Activated naive CD4-positive, alpha-beta T cell treated with anti-CD3 and anti-CD28 coated beads for 36 hours (primary cell): ENCODE measurements around the gene CERS6. TPM values are rescaled to one million over a fixed set of nuclear protein-coding genes. Genes with fewer than 3 reads are reported as not detected.

Experiments used
- CTCF ChIA-PET: fragments of 350-600 bp; sonication (Branson Sonifier 250); formaldehyde crosslinking; loops from one replicate; lab custom pipeline; 2021; ENCODE audit warnings: antibody characterized with exemption; lab: Charles Lee
- DNase-seq: peaks from one replicate; pipeline ENCODE4 v3.0.0-alpha.2; 2020
- H3K27ac Mint-ChIP-seq: one replicate; pipeline ENCODE4 v1.8.0; 2021; ENCODE audit warnings: mild to moderate bottlenecking, mixed read lengths
- H3K27me3 Mint-ChIP-seq: one replicate; pipeline ENCODE4 v1.8.0; 2021; ENCODE audit warnings: low read depth, mixed read lengths
- H3K36me3 Mint-ChIP-seq: one replicate; pipeline ENCODE4 v1.8.0; 2021; ENCODE audit warnings: low read depth, mixed read lengths
- H3K4me1 Mint-ChIP-seq: one replicate; pipeline ENCODE4 v1.8.0; 2021; ENCODE audit warnings: low read depth, mixed read lengths
- H3K4me3 Mint-ChIP-seq: one replicate; pipeline ENCODE4 v1.8.0; 2021; ENCODE audit warnings: mild to moderate bottlenecking, moderate library complexity, mixed read lengths
- H3K9me3 Mint-ChIP-seq: one replicate; pipeline ENCODE4 v1.8.0; 2021; ENCODE audit warnings: mixed read lengths
- intact Hi-C: fragments of 100-400 bp; cut with micrococcal nuclease; formaldehyde crosslinking; loops from one replicate; pipeline ENCODE4 v1.15.1; 2023
- total RNA-seq, 2 experiments: library from RNA; stranded (reverse); gene quantifications; one replicate each; pipeline ENCODE4 v1.2.3, GENCODE V29; 2021

The CERS6 gene
- total RNA-seq, 2 experiments from 2014 or later, result 9.7 to 10.0 TPM

DNA sequence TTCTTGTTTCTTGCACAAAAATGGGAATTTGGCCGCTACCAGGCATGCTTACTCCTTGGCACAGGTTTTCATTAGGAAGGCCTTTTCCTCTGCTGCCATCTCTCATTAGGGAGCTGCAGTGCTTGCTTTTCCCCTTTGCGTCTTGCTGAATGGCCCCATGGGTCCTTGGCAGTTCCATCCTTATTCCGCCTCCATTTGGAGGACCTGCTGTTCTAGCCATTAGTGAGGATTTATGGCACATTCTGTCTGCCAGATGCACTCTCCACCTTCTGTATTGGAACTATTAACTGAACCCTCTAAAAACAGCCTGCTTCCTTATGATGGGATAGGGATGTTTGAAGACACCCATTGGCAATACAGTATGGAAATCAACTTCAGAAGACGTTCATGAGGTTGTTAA, 242.9 kb downstream of the CERS6 start:
- CTCF ChIA-PET, result no interaction called here
- intact Hi-C loops, result no loop called here
- Mint-ChIP-seq H3K27ac (no peak overlapping the region), H3K4me1 (no peaks in the 10 kb centered on the region), H3K36me3 (peaks cover 28% of the 10 kb centered on the region), H3K27me3 (no peaks in the 10 kb centered on the region), H3K4me3 (no peak overlapping the region), H3K9me3 (no peaks in the 10 kb centered on the region)
- DNase-seq, result no peak

- Mint-ChIP-seq H3K36me3 (peaks cover 27% of the 10 kb centered on the region), H3K27ac (no peak overlapping the region), H3K4me1 (no peaks in the 10 kb centered on the region), H3K9me3 (no peaks in the 10 kb centered on the region), H3K4me3 (no peak overlapping the region), H3K27me3 (no peaks in the 10 kb centered on the region)
- intact Hi-C loops, result loop anchor here (5.0 kb wide), 1 partner anchor 563 kb away; no protein-coding TSS in a partner anchor
- DNase-seq, result no peak
- CTCF ChIA-PET, result interaction anchor here (0.6 kb wide), 1 partner anchor 501 kb away, joined by 5 read pairs; no protein-coding TSS in a partner anchor
Observed at GRCh38 chr2:168699844-168700417, 243.9 kb downstream of the CERS6 start.

GRCh38 chr2:168700615-168701245, 244.7 kb downstream of the CERS6 start:
- no peaks in the 10 kb centered on the region for H3K9me3 Mint-ChIP-seq
- H3K36me3 Mint-ChIP-seq, result peaks cover 21% of the 10 kb centered on the region
- CTCF ChIA-PET, result no interaction called here
- no peak for DNase-seq
- H3K4me1 Mint-ChIP-seq, result no peaks in the 10 kb centered on the region
- H3K27ac Mint-ChIP-seq, result no peak overlapping the region
- intact Hi-C loops, result loop anchor here (5.0 kb wide), 1 partner anchor 563 kb away; no protein-coding TSS in a partner anchor
- H3K4me3 Mint-ChIP-seq, result no peak overlapping the region
- no peaks in the 10 kb centered on the region for H3K27me3 Mint-ChIP-seq

DNA sequence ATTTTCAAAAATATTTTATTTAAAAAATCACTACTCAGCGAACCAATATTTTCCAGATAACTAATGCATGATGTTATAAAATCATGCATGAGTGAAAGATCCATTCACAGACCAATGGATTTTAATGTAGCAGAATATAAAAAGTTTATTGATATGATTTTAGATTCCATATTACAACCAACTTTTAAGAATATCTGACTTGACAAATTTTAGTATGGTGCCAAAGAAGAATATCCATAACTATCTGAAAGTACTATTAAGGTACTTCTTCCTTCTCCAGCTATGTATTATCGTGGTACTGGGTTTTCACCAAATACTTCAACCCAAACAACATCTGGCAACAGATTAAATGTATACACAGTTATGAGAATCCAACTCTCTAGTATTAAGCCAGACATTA, 246.5 kb downstream of the CERS6 start:
- no peak for DNase-seq
- Mint-ChIP-seq H3K4me3 (no peak overlapping the region), H3K4me1 (no peaks in the 10 kb centered on the region), H3K9me3 (no peaks in the 10 kb centered on the region), H3K27me3 (no peaks in the 10 kb centered on the region), H3K27ac (no peak overlapping the region), H3K36me3 (peaks cover 9% of the 10 kb centered on the region)
- intact Hi-C loops, result loop anchor here (5.0 kb wide), 1 partner anchor 565 kb away; no protein-coding TSS in a partner anchor
- CTCF ChIA-PET, result interaction anchor here (0.6 kb wide), 1 partner anchor 355 kb away, joined by 4 read pairs; no protein-coding TSS in a partner anchor

DNA sequence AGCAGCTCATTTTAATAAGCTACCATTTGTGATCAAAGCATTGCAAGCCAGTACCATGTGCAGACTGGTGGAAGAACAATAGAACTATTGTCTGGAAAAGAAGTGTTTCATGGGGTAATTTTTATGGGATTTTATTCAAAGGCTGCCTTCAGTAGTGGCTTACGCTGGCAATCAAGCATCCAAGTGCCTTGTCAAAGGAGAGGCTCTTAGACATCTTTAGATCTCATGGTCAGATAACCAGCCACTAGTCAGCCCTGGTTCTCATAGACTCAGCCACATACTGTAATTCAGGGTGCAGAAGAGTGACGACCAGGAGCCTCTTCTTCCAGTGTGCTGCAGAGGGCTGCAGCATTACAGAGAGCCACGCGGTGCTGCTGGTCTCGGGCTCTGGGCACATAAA, 247.9 kb downstream of the CERS6 start:
- Mint-ChIP-seq H3K4me1 (no peaks in the 10 kb centered on the region), H3K36me3 (peaks cover under 1% of the 10 kb centered on the region), H3K4me3 (no peak overlapping the region), H3K27ac (no peak overlapping the region), H3K9me3 (no peaks in the 10 kb centered on the region), H3K27me3 (no peaks in the 10 kb centered on the region)
- CTCF ChIA-PET, result interaction anchor here (1.4 kb wide), 1 partner anchor 357 kb away, joined by 4 read pairs; no protein-coding TSS in a partner anchor
- intact Hi-C loops, result loop anchor here (5.0 kb wide), 1 partner anchor 567 kb away; no protein-coding TSS in a partner anchor
- no peak for DNase-seq

- DNase-seq, result no peak
- intact Hi-C loops, result loop anchor here (1.0 kb wide), 1 partner anchor 360 kb away; no protein-coding TSS in a partner anchor
- CTCF ChIA-PET, result interaction anchor here (0.6 to 1.8 kb wide), 17 partner anchors 14 to 1316 kb away, joined by 3 to 12 read pairs (median 4); no protein-coding TSS in a partner anchor
- no peaks in the 10 kb centered on the region for H3K27me3 Mint-ChIP-seq
- no peaks in the 10 kb centered on the region for H3K9me3 Mint-ChIP-seq
- H3K4me1 Mint-ChIP-seq, result no peaks in the 10 kb centered on the region
- no peak overlapping the region for H3K27ac Mint-ChIP-seq
- H3K4me3 Mint-ChIP-seq, result no peak overlapping the region
- H3K36me3 Mint-ChIP-seq, result no peaks in the 10 kb centered on the region
Observed at GRCh38 chr2:168705534-168706470, 249.7 kb downstream of the CERS6 start.

DNA sequence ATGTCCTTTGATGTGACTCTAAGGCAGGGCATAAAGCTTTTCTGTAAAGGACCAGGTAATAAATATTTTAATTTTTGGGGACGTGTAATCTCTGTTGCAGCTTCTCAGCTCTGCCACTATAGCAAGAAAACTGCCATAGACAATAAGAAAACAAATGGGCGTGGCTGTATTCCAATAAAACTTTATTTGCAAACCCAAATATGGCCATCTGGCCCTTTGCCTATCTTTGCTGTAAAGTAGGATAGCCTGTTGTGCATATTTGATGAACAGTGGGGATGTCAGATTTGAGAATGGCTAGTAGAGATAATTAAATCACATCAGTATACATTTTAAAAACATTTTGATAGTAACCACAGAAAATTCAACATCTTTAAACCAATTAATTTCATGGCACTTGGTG, 250.7 kb downstream of the CERS6 start:
- Mint-ChIP-seq H3K4me1 (no peaks in the 10 kb centered on the region), H3K36me3 (no peaks in the 10 kb centered on the region), H3K9me3 (no peaks in the 10 kb centered on the region), H3K4me3 (no peak overlapping the region), H3K27me3 (no peaks in the 10 kb centered on the region), H3K27ac (no peak overlapping the region)
- CTCF ChIA-PET, result interaction anchor here (0.6 to 1.8 kb wide), 8 partner anchors 34 to 586 kb away, joined by 3 to 12 read pairs (median 4); no protein-coding TSS in a partner anchor
- intact Hi-C loops, result no loop called here
- no peak for DNase-seq

- Mint-ChIP-seq H3K4me3 (no peak overlapping the region), H3K27me3 (no peaks in the 10 kb centered on the region), H3K27ac (no peak overlapping the region), H3K4me1 (no peaks in the 10 kb centered on the region), H3K9me3 (no peaks in the 10 kb centered on the region), H3K36me3 (no peaks in the 10 kb centered on the region)
- DNase-seq, result no peak
- intact Hi-C loops, result no loop called here
- CTCF ChIA-PET, result interaction anchor here (0.8 to 1.4 kb wide), 3 partner anchors 17 to 362 kb away, joined by 3 read pairs; no protein-coding TSS in a partner anchor
Observed at GRCh38 chr2:168708080-168708479, 252.0 kb downstream of the CERS6 start.

GRCh38 chr2:168710754-168711467, 254.8 kb downstream of the CERS6 start:
- CTCF ChIA-PET, result interaction anchor here (0.6 to 1.1 kb wide), 2 partner anchors 364 to 697 kb away, joined by 3 read pairs; no protein-coding TSS in a partner anchor
- H3K4me1 Mint-ChIP-seq, result no peaks in the 10 kb centered on the region
- H3K4me3 Mint-ChIP-seq, result no peak overlapping the region
- intact Hi-C loops, result no loop called here
- H3K27me3 Mint-ChIP-seq, result no peaks in the 10 kb centered on the region
- H3K36me3 Mint-ChIP-seq, result peaks cover 7% of the 10 kb centered on the region
- no peak overlapping the region for H3K27ac Mint-ChIP-seq
- H3K9me3 Mint-ChIP-seq, result no peaks in the 10 kb centered on the region
- DNase-seq, result no peak

GRCh38 chr2:168712053-168712452, 256.0 kb downstream of the CERS6 start:
- H3K27me3 Mint-ChIP-seq, result no peaks in the 10 kb centered on the region
- H3K4me1 Mint-ChIP-seq, result peaks cover 2% of the 10 kb centered on the region
- H3K4me3 Mint-ChIP-seq, result no peak overlapping the region
- peaks cover 8% of the 10 kb centered on the region for H3K36me3 Mint-ChIP-seq
- no peak overlapping the region for H3K27ac Mint-ChIP-seq
- intact Hi-C loops, result no loop called here
- H3K9me3 Mint-ChIP-seq, result no peaks in the 10 kb centered on the region
- no peak for DNase-seq
- CTCF ChIA-PET, result interaction anchor here (1.0 kb wide), 1 partner anchor 47 kb away, joined by 3 read pairs; no protein-coding TSS in a partner anchor

GRCh38 chr2:168713325-168713724, 257.3 kb downstream of the CERS6 start:
- no peak for DNase-seq
- peaks cover 13% of the 10 kb centered on the region for H3K4me1 Mint-ChIP-seq
- no peaks in the 10 kb centered on the region for H3K9me3 Mint-ChIP-seq
- H3K4me3 Mint-ChIP-seq, result no peak overlapping the region
- CTCF ChIA-PET, result no interaction called here
- no peaks in the 10 kb centered on the region for H3K27me3 Mint-ChIP-seq
- intact Hi-C loops, result no loop called here
- H3K36me3 Mint-ChIP-seq, result peaks cover 15% of the 10 kb centered on the region
- H3K27ac Mint-ChIP-seq, result no peak overlapping the region
